ENCODE data around the gene FAM131A. TPM values are rescaled to one million over a fixed set of nuclear protein-coding genes. Genes with fewer than 3 reads are reported as not detected.

Gene FAM131A
- total and polyA plus RNA-seq, 2 of the 4 experiments (the other 2 are of a cell fraction): 10.8 to 19.5 TPM

- no peak for TF ChIP-seq CTCF (conservative IDR thresholded peaks at IDR 0.05; ENCODE audit: low read depth, low read length)
- TF ChIP-seq, protein P1, sequence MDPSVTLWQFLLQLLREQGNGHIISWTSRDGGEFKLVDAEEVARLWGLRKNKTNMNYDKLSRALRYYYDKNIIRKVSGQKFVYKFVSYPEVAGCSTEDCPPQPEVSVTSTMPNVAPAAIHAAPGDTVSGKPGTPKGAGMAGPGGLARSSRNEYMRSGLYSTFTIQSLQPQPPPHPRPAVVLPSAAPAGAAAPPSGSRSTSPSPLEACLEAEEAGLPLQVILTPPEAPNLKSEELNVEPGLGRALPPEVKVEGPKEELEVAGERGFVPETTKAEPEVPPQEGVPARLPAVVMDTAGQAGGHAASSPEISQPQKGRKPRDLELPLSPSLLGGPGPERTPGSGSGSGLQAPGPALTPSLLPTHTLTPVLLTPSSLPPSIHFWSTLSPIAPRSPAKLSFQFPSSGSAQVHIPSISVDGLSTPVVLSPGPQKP (IDR thresholded peaks at IDR 0.05; ENCODE audit: borderline replicate concordance, low read depth, low read length): no peak
- no peak for TF ChIP-seq MAFK (IDR thresholded peaks at IDR 0.05; ENCODE audit: low read depth, low read length)
- no peak for TF ChIP-seq NFE2L2 (IDR thresholded peaks at IDR 0.05; ENCODE audit: low read depth, low read length)
Observed at GRCh38 chr3:184383033-184383740, 45.8 kb downstream of the FAM131A start (continued).

Data from IMR-90 (cell line).